GM18520 (cell line): ENCODE data around the gene LINC01488.

ENCODE experiments used
- ATAC-seq: cut with Tn5 transposase; IDR thresholded peaks from one replicate; pipeline ENCODE4 v1.9.1; 2021; ENCODE audit not compliant: unreplicated experiment

Gene LINC01488

DNA sequence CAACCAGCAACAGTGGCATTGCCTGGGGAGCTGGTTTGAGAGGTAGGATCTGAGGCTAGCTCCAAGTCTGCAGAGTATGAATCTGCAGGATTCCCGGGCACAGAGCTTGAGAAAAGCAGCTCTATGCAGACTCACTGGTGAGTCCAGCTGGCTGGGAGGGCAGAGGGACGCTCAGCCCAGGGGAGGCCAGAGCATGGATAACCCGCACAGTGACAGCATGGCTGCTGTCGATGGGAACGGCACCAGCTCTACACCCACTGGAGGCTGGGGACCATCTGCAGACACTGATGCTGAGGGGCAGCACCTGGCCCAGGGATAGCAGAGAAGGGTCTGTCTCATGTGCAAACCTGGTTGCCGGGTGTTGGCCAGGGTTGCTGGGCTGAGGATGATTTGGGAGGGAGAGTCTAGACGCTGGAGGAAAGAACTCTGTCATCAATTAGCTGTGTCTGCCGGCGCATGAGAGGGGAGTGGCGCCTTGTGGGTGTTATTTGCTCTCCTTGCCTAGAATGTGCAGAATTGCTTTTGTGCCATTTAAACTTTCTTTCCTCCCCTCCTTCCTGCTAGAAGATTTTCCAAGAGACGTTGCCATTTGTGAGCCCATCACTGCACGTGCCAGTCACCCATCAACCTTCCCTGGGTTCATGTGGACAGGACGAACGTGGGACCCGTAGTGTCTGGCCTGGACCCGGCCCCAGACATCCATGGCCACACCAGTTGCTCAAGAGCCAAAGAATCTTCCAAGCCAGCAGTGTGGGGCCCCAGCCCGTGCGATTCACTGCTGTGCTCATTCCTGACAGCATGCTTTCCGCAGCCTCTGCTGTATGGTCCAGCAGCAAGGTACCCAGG lies 19.1 kb upstream of the LINC01488 start:
- no peak for ATAC-seq

- no peak for ATAC-seq
Measured at GRCh38 chr11:69463181-69463994, 18.1 kb upstream of the LINC01488 start.

DNA sequence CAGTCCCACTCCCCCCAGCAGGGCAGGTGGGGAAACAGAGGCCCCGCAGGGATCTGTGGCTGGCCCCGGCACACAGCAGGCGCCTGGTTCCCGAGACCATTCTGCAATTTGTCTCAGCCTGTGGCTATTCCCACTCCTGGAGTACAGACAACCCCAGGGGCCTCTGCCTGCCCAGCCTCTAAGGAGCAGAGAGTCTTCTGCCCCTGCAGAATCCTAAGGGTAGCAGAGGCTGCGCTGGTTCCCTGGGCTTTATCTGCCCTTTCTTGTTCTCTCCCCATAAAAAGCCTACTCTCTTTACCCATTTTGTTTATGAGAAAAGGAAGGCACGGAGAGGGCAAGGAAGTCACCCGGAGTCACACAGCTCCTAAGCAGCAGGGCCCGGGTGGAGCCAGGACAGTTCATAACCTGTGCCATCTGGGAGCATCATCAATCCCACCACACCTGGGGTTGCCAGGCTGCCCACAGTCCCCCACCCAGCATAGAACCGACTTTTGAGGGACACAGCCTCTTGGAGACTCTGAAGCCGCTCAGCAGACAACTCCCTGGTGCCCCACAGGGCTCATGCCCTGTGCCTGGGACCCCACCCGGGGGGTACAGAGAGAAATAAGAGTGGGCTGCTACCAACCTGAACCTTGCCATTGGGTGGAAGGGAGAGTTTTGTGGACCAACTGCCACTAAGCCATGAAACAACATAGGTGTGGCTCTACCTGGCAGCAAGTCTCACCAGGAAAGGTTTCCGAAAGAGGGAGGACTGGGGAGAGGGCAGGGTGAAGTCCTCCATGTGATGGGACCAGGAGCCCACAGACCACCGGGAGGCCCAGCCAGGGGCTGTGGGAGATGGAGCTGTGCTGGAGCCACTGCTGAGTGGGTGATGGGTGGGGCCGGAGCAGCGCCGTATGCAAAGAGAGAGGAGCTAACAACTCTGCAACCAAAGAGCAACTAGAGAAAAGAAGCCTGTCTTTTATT lies 17.2 kb upstream of the LINC01488 start:
- ATAC-seq = no peak

- no peak for ATAC-seq
Measured at GRCh38 chr11:69465236-69466000, 16.0 kb upstream of the LINC01488 start.

GRCh38 chr11:69466039-69466438 lies 15.4 kb upstream of the LINC01488 start:
- no peak for ATAC-seq

DNA sequence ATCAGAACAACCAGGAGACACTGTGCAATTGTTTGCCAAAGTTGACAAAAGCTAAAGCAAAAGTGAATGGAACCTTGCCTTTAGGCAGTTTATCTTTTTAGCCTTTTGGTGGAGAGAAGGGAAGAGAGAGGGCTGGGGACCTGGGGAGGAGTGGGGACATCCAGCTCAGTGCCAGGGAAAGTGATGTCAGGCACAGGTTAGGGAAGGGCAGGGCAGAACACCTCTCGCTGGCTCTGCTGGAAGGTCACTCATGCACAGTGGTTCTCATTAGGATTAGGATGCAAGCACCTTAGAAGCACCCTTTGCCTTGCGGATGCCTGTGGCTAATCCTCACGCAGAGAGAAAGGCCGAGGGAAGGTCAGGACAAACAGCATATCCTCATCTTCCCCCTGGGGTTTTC lies 14.3 kb upstream of the LINC01488 start:
- ATAC-seq = no peak

DNA sequence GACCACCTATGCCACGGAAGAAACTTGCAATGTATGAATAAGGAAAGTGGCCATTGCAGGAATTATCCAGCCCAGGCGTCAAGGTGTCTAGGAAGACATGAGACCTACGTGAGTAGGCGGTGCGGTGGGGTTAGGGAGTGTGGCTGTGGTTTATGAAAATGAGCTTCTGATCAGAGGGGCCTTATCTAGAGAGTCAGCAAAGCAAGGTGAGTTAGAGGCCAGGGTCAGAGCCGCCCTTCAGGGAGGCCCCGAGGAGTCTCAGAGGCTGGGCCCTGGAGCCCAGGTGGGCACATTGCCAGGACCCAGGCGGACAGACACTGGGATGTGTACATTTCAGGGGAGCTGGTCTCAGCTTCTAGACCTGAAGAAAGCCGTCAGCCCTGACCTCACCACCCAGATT lies 13.8 kb upstream of the LINC01488 start:
- no peak for ATAC-seq

DNA sequence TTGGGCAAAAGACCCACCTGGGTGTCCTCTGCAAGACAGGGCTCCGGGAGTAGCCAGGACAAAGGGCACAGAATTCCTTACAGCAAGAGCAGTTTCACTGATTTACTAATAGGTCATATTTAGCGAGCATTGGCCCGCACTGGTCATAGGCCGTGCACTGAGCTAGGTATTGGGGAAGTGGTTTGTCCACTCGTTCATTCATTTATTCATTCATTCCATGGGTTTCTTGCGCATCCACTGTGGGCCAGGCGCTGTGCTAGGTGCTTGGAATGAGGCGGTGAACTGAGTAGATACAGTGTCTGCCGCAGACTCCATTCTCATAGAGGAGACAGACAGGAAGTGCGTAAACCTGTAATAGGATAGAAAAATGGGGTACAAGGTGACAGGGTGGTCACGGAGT lies 13.2 kb upstream of the LINC01488 start:
- ATAC-seq = no peak

GRCh38 chr11:69468911-69469885 lies 12.3 kb upstream of the LINC01488 start:
- ATAC-seq = no peak

- ATAC-seq = no peak
Measured at GRCh38 chr11:69470301-69470700, 11.2 kb upstream of the LINC01488 start.

DNA sequence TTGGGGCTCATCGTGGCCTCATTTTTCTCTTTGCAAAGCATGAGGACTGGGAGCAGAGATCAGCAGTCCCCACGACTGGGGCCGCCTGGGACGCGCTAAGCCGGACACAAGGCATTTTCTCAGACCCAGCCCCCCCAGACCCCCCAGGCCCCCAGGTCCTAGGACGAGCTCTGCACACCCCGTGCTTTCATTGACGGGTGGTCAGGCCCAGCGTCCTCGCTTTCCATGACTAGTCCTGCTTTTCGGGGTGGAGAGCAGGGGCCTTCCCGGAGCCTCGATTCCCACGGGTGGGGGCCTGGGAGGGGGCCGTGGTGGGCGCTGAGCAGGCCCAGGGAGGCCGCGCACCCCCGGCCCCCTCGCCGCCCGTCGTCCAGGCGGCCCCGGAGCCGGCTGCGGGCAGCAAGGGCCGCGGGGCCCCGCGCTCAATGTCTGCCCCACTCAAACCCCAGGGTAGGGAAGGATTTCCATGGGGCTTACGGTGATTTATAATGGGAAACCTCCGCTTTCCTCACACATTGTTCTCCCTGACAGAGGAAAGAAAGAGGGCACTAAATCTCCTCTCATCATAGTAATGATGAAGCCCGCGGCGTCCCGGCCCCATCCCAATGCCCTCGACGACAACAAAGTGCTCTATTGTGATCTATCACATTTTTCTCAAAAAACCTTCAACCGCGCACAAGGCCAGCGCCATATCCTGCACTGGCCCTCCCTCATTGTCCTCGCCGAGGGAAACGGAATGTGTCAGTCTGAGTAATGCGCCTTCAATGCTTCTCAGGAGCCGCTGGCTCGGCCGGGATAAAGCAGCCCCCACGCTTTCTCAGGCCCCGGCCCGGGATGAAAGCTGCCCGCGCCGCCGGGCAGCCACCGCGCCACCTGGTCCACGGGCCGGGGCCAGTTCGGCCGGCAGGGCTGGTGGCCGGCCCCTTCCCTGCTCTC lies 10.4 kb upstream of the LINC01488 start:
- no peak for ATAC-seq

- ATAC-seq = no peak
Measured at GRCh38 chr11:69471729-69472540, 9.5 kb upstream of the LINC01488 start.

DNA sequence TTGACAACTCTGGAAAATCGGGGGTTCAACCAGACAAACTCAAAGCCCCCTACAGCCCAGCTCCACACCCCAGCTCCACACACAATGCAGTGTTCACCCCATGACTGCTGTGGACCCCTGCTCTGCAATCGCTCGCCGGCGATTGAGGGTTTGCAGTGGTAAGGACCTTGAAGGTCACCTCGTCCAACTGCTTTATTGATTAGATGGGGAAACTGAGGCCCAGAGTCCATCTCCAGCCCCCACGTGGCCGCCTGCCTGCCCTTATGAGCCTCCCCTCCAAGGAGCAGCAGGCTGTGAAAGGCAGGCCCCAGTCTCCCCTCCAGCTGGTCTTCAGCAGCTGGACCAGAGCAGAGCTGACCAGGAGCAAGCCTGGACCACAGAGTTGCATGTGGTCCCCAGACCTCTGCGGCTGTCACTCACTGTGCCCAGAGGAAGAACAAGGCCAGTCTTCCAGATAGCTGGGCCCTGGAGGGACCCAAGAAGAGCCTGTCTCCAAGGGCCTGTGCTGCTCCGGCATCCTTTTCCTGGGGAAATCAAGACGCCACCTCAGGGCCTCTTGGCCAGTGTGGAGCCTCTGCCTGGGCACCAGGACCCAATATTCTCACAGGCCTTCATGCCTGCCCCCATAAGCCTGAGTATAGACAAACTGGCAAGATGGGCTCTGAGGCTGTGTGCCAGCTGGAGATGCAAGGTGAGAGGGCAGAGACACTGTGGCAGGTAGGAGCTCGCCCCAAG lies 8.8 kb upstream of the LINC01488 start:
- no peak for ATAC-seq

- ATAC-seq = no peak
Measured at GRCh38 chr11:69473276-69473845, 8.1 kb upstream of the LINC01488 start.

- ATAC-seq = no peak
Measured at GRCh38 chr11:69474736-69475135, 6.7 kb upstream of the LINC01488 start.
